ENCODE data around the gene RAB29. TPM values are rescaled to one million over a fixed set of nuclear protein-coding genes. Genes with fewer than 3 reads are reported as not detected.
"Not testable (repeated sequence)": the region's sequence is repeated elsewhere in the genome, so short reads cannot be mapped to it uniquely, and the experiment has no call there.

Gene RAB29
- total RNA-seq (10 to 100 TPM in 3 of 5 donors, 1 to 10 TPM in 2; 4.7 to 38.4 (median 11.3) TPM), polyA plus RNA-seq (10 to 100 TPM in 2 of 3 donors, 1 to 10 TPM in 1; 5.2 to 15.1 (median 11.8) TPM)
- long read RNA-seq, donor 1: 0 reads
- long read RNA-seq, donor 2, partial matches to known transcripts: 7 of 10 reads
- long read RNA-seq, donor 2, other reads (novel, unspliced or antisense): 0 of 10 reads
- long read RNA-seq, donor 3, partial matches to known transcripts: 0 of 1 reads
- long read RNA-seq, donor 3, other reads (novel, unspliced or antisense): 0 of 1 reads
- long read RNA-seq, donor 4: 0 reads
- long read RNA-seq, donor 5, partial matches to known transcripts: 0 of 2 reads
- long read RNA-seq, donor 5, other reads (novel, unspliced or antisense): 0 of 2 reads
- long read RNA-seq, donor 6: 0 reads
- long read RNA-seq, donor 7, partial matches to known transcripts: 0 of 3 reads
- long read RNA-seq, donor 7, other reads (novel, unspliced or antisense): 0 of 3 reads
- long read RNA-seq, donor 8, partial matches to known transcripts: 0 of 3 reads
- long read RNA-seq, donor 8, other reads (novel, unspliced or antisense): 0 of 3 reads
- long read RNA-seq, donor 9, partial matches to known transcripts: 6 of 10 reads
- long read RNA-seq, donor 9, other reads (novel, unspliced or antisense): 0 of 10 reads
- long read RNA-seq, donor 10, partial matches to known transcripts: 0 of 3 reads
- long read RNA-seq, donor 10, other reads (novel, unspliced or antisense): 0 of 3 reads

- DNase-seq: peak; percentile 82 to 94
- H3K36me3 ChIP-seq: peaks cover 0 to 7% (median 5%) of the 10 kb centered on the region in 4 donors
- H3K4me1 ChIP-seq: peaks cover 10 to 24% (median 16%) of the 10 kb centered on the region in 4 donors
- H3K9me3 ChIP-seq: no peaks in the 10 kb centered on the region
- WGBS, 5 donors: 1% methylated on average over 33 to 40 of the region's 40 CpGs
- intact Hi-C loops (cut with DNase I; ENCODE audit: low total_unique reads): no loop called here
- H3K4me3 ChIP-seq: peak within 1 kb of the TSS; percentile 72 to 92 (median 84)
- peak within 1 kb of the TSS; percentile 41 to 82 (median 74) for H3K27ac ChIP-seq
- TF ChIP-seq POLR2AphosphoS5 (IDR thresholded peaks at IDR 0.05) (peak; percentile 36 to 83 (median 43)), CTCF (IDR thresholded peaks at IDR 0.05) (no peak), POLR2A (IDR thresholded peaks at IDR 0.05) (no peak)
- H3K27me3 ChIP-seq: no peaks in the 10 kb centered on the region
Observed at GRCh38 chr1:205775015-205775716, at the start of gene RAB29. Gene RAB29 (minus strand): TSS chr1:205775482. CDS start chr1:205774956, 526 bp downstream.

GRCh38 chr1:205824180-205824579 lies 48.9 kb upstream of the RAB29 start:
- 87 to 96% (median 95%) methylated on average over 2 to 5 of the region's 5 CpGs for WGBS, 5 donors
- TF ChIP-seq POLR2AphosphoS5 (IDR thresholded peaks at IDR 0.05): no peak
- no peaks in the 10 kb centered on the region for H3K36me3 ChIP-seq
- intact Hi-C loops (cut with DNase I; ENCODE audit: low total_unique reads): no loop called here
- H3K4me3 ChIP-seq: no peak overlapping the region
- DNase-seq: no peak
- peaks cover 0 to 14% (median 0%) of the 10 kb centered on the region in 4 donors for H3K4me1 ChIP-seq
- H3K27me3 ChIP-seq: no peaks in the 10 kb centered on the region
- H3K27ac ChIP-seq: no peak overlapping the region
- H3K9me3 ChIP-seq: no peaks in the 10 kb centered on the region

GRCh38 chr1:205823260-205823659 lies 48.0 kb upstream of the RAB29 start:
- H3K27ac ChIP-seq; H3K27me3 ChIP-seq; H3K36me3 ChIP-seq; H3K9me3 ChIP-seq; DNase-seq; H3K4me3 ChIP-seq; intact Hi-C loops (cut with DNase I; ENCODE audit: low total_unique reads): not testable (repeated sequence)
- peaks cover 0 to 14% (median 0%) of the 10 kb centered on the region in 4 donors for H3K4me1 ChIP-seq
- WGBS, 5 donors: 82 to 92% (median 87%) methylated on average over 2 of the region's 2 CpGs

GRCh38 chr1:205822397-205822796 lies 47.1 kb upstream of the RAB29 start:
- TF ChIP-seq CTCF (IDR thresholded peaks at IDR 0.05) (no peak), POLR2A (IDR thresholded peaks at IDR 0.05) (no peak), EP300 (IDR thresholded peaks at IDR 0.05) (no peak), POLR2AphosphoS5 (IDR thresholded peaks at IDR 0.05) (no peak)
- Histone ChIP-seq H3K27me3 (no peaks in the 10 kb centered on the region), H3K27ac (no peak overlapping the region), H3K9me3 (no peaks in the 10 kb centered on the region), H3K36me3 (no peaks in the 10 kb centered on the region), H3K4me3 (no peak overlapping the region), H3K4me1 (peaks cover 0 to 9% (median 0%) of the 10 kb centered on the region in 4 donors)
- intact Hi-C loops (cut with DNase I; ENCODE audit: low total_unique reads): no loop called here
- DNase-seq: no peak
- 87 to 93% (median 91%) methylated on average over 2 of the region's 2 CpGs for WGBS, 5 donors

- H3K27ac ChIP-seq: no peak overlapping the region
- H3K4me1 ChIP-seq: peaks cover 9 to 18% (median 10%) of the 10 kb centered on the region in 4 donors
- DNase-seq: no peak
- H3K36me3 ChIP-seq: no peaks in the 10 kb centered on the region
- intact Hi-C loops (cut with DNase I; ENCODE audit: low total_unique reads): no loop called here
- TF ChIP-seq POLR2AphosphoS5 (IDR thresholded peaks at IDR 0.05): no peak
- no peak for TF ChIP-seq EP300 (IDR thresholded peaks at IDR 0.05)
- no peak for TF ChIP-seq POLR2A (IDR thresholded peaks at IDR 0.05)
- TF ChIP-seq CTCF (IDR thresholded peaks at IDR 0.05): no peak
- WGBS, 5 donors: 86 to 98% (median 95%) methylated on average over 3 of the region's 3 CpGs
- no peaks in the 10 kb centered on the region for H3K9me3 ChIP-seq
- no peak overlapping the region for H3K4me3 ChIP-seq
- H3K27me3 ChIP-seq: no peaks in the 10 kb centered on the region
Observed at GRCh38 chr1:205817988-205818387, 42.7 kb upstream of the RAB29 start.

All from stomach (tissue), 19 donors.